H1 (cell line): ENCODE measurements around the gene KRAS. TPM values are rescaled to one million over a fixed set of nuclear protein-coding genes. Genes with fewer than 3 reads are reported as not detected.

Experiments used
- CTCF ChIA-PET: fragments of 300-600 bp; sonication (Branson Sonifier 250); formaldehyde crosslinking; loops from one replicate; lab custom pipeline; 2021; ENCODE audit not compliant: partially characterized antibody; lab: Charles Lee
- POLR2A ChIA-PET: fragments of 300-600 bp; sonication (Branson Sonifier 250); formaldehyde crosslinking; loops from one replicate; lab custom pipeline; 2021; ENCODE audit warnings: inconsistent platforms; ENCODE audit not compliant: partially characterized antibody; lab: Charles Lee
- DNase-seq, 2 experiments: peaks; one replicate each; pipeline versions ENCODE4 v3.0.0 to v3.0.0-alpha.2; 2010 to 2022; ENCODE audit warnings: low spot score in 2 of 2, low read depth in 1 of 2, mixed read lengths in 1 of 2
- FAIRE-seq: peaks from 2 replicates; lab custom pipeline; 2011; peaks lifted over from hg19 to GRCh38; lab: Jason Lieb, UNC
- H2AFZ ChIP-seq: 2 replicates; pipeline ENCODE4 v1.8.1; 2012; ENCODE audit warnings: low read length, inconsistent platforms
- H2AK5ac ChIP-seq: 2 replicates; pipeline ENCODE4 v1.6.1; 2013; ENCODE audit warnings: low read depth, low read length
- H2BK120ac ChIP-seq: replicated peaks from 2 replicates; pipeline ENCODE3; 2013; ENCODE audit warnings: low read depth, low read length, inconsistent platforms
- H2BK12ac ChIP-seq: 2 replicates; pipeline ENCODE4 v1.6.1; 2013; ENCODE audit warnings: low read depth, low read length
- H2BK15ac ChIP-seq: 2 replicates; pipeline ENCODE4 v1.6.1; 2013; ENCODE audit warnings: low read length
- H2BK20ac ChIP-seq: 2 replicates; pipeline ENCODE4 v1.6.1; 2013; ENCODE audit warnings: low read length
- H2BK5ac ChIP-seq: 2 replicates; pipeline ENCODE4 v1.6.1; 2013; ENCODE audit warnings: low read depth, low read length
- H3K14ac ChIP-seq: 2 replicates; pipeline ENCODE4 v1.6.1; 2013; ENCODE audit warnings: inconsistent platforms; ENCODE audit not compliant: insufficient read length
- H3K18ac ChIP-seq: 2 replicates; pipeline ENCODE4 v1.6.1; 2013; ENCODE audit warnings: low read length; ENCODE audit errors: extremely low read depth
- H3K23ac ChIP-seq: 2 replicates; pipeline ENCODE4 v1.6.1; 2013; ENCODE audit warnings: inconsistent platforms; ENCODE audit not compliant: insufficient read length
- H3K23me2 ChIP-seq: 2 replicates; pipeline ENCODE4 v1.6.1; 2013; ENCODE audit warnings: low read depth, low read length
- H3K27ac ChIP-seq: 2 replicates; pipeline ENCODE4 v1.6.1; 2011; ENCODE audit warnings: low read depth, low read length, inconsistent platforms
- H3K27me3 ChIP-seq, 4 experiments: replicated peaks in 1 of 4; 1 replicate in 1 of 4; 2 replicates in 3 of 4; pipeline versions ENCODE4 v1.6.1 to v1.8.1; 2011 to 2013; ENCODE audit warnings: low read length in 3 of 4, mild to moderate bottlenecking in 3 of 4, inconsistent platforms in 2 of 4, mixed read lengths in 2 of 4, moderate library complexity in 1 of 4; ENCODE audit not compliant: control insufficient read depth in 3 of 4, insufficient read depth in 3 of 4; ENCODE audit errors: extremely low read depth in 1 of 4
- H3K36me3 ChIP-seq, 4 experiments: 2 replicates each; pipeline versions ENCODE4 v1.6.1 to v1.8.1; 2011 to 2013; ENCODE audit warnings: mild to moderate bottlenecking in 4 of 4, low read length in 3 of 4, moderate library complexity in 2 of 4, control low read depth in 1 of 4, inconsistent platforms in 1 of 4; ENCODE audit not compliant: insufficient read depth in 4 of 4, control insufficient read depth in 2 of 4
- H3K4ac ChIP-seq: replicated peaks from 2 replicates; pipeline ENCODE3; 2013; ENCODE audit warnings: low read length, low read depth, mixed read lengths, inconsistent platforms; ENCODE audit not compliant: insufficient read length
- H3K4me1 ChIP-seq, 4 experiments: replicated peaks in 1 of 4; 1 replicate in 1 of 4; 2 replicates in 3 of 4; pipeline versions ENCODE4 v1.6.1 to v1.8.1; 2011 to 2013; ENCODE audit warnings: low read length in 3 of 4, inconsistent platforms in 2 of 4, mixed read lengths in 1 of 4; ENCODE audit not compliant: insufficient read depth in 4 of 4, control insufficient read depth in 3 of 4
- H3K4me2 ChIP-seq, 2 experiments: 2 replicates each; pipeline versions ENCODE4 v1.6.1 to v1.8.1; 2011 to 2013; ENCODE audit warnings: low read depth in 2 of 2, low read length in 2 of 2, control low read depth in 1 of 2, inconsistent platforms in 1 of 2, mild to moderate bottlenecking in 1 of 2; ENCODE audit not compliant: insufficient read depth in 1 of 2
- H3K4me3 ChIP-seq, 4 experiments: fragments of 200-600, 300-600 bp in 1 of 4; sonication (generic), shearing (Covaris generic), sonication (Bioruptor Twin) in 1 of 4; 2 replicates each; pipeline versions ENCODE4 v1.5.1 to v1.8.1; 2011 to 2016; ENCODE audit warnings: low read length in 4 of 4, low read depth in 3 of 4, control low read depth in 2 of 4, inconsistent platforms in 2 of 4, mild to moderate bottlenecking in 2 of 4, mixed read lengths in 1 of 4, moderate library complexity in 1 of 4; ENCODE audit not compliant: insufficient read depth in 2 of 4; ENCODE audit errors: extremely low read depth in 1 of 4
- H3K56ac ChIP-seq: replicated peaks from 2 replicates; pipeline ENCODE3; 2013; ENCODE audit warnings: low read depth, mild to moderate bottlenecking, mixed read lengths, low read length, inconsistent platforms; ENCODE audit not compliant: insufficient read length
- H3K79me1 ChIP-seq: 2 replicates; pipeline ENCODE4 v1.6.1; 2013; ENCODE audit warnings: low read depth, low read length, control low read depth
- H3K79me2 ChIP-seq, 2 experiments: 2 replicates each; pipeline versions ENCODE4 v1.6.1 to v1.8.1; 2012 to 2013; ENCODE audit warnings: low read length in 2 of 2, mild to moderate bottlenecking in 2 of 2, inconsistent platforms in 1 of 2; ENCODE audit not compliant: insufficient read depth in 2 of 2, control insufficient read depth in 1 of 2
- H3K9ac ChIP-seq, 4 experiments: replicated peaks in 1 of 4; 1 replicate in 1 of 4; 2 replicates in 3 of 4; pipeline versions ENCODE4 v1.6.1 to v1.8.1; 2011 to 2013; ENCODE audit warnings: low read depth in 3 of 4, low read length in 3 of 4, control low read depth in 2 of 4, mild to moderate bottlenecking in 2 of 4, moderate library complexity in 2 of 4, inconsistent platforms in 1 of 4; ENCODE audit errors: extremely low read depth in 1 of 4
- H3K9me3 ChIP-seq, 2 experiments: 2 replicates each; pipeline versions ENCODE4 v1.6.1 to v1.8.1; 2012 to 2013; ENCODE audit warnings: mild to moderate bottlenecking in 2 of 2, moderate library complexity in 2 of 2, control low read depth in 1 of 2, inconsistent platforms in 1 of 2, low read depth in 1 of 2, low read length in 1 of 2, mixed read lengths in 1 of 2; ENCODE audit not compliant: insufficient read depth in 2 of 2
- H4K20me1 ChIP-seq, 2 experiments: replicated peaks in 1 of 2; 2 replicates each; pipeline versions ENCODE3 to v1.8.1; 2011 to 2013; ENCODE audit warnings: inconsistent platforms in 2 of 2, low read length in 2 of 2, mild to moderate bottlenecking in 1 of 2; ENCODE audit not compliant: insufficient read depth in 2 of 2, control insufficient read depth in 1 of 2
- H4K5ac ChIP-seq: 2 replicates; pipeline ENCODE4 v1.6.1; 2013; ENCODE audit warnings: low read length, low read depth, mixed read lengths, inconsistent platforms; ENCODE audit not compliant: insufficient read length
- H4K8ac ChIP-seq: 2 replicates; pipeline ENCODE4 v1.8.0; 2013; ENCODE audit warnings: mild to moderate bottlenecking, moderate library complexity, low read length, inconsistent platforms; ENCODE audit not compliant: insufficient read depth; ENCODE audit errors: extremely low read depth
- H4K91ac ChIP-seq: replicated peaks from 2 replicates; pipeline ENCODE3; 2013; ENCODE audit warnings: low read length, mixed read lengths, inconsistent platforms; ENCODE audit not compliant: insufficient read length
- KDM1A ChIP-seq: fragments of 200-600, 300-600 bp; sonication (generic); IDR thresholded peaks from 2 replicates; pipeline ENCODE4 v1.7.1; 2016; ENCODE audit warnings: mild to moderate bottlenecking, low read length, borderline replicate concordance
- YY1 ChIP-seq: IDR thresholded peaks from 2 replicates; pipeline ENCODE4 v1.6.1; 2011; ENCODE audit warnings: low read depth, mild to moderate bottlenecking, low read length
- WGBS, 2 experiments: shearing (Covaris generic) in 1 of 2; methylation state at CpG; one replicate each; pipeline versions ENCODE4 v1.1.6 to v1.1.7; 2013 to 2015; ENCODE audit warnings: low lambda C conversion rate in 2 of 2, mixed read lengths in 2 of 2, inconsistent platforms in 1 of 2, low coverage in 1 of 2, missing lambda C conversion rate in 1 of 2; ENCODE audit not compliant: insufficient replicate concordance in 2 of 2, insufficient coverage in 1 of 2, insufficient read length in 1 of 2; ENCODE audit errors: extremely low coverage in 1 of 2, missing lambda C conversion rate in 1 of 2; 5-methylcytosine and 5-hydroxymethylcytosine counted together
- polyA plus RNA-seq, 7 experiments: library from polyadenylated mRNA; depleted of rRNA in 3 of 7; stranded (reverse) in 5 of 7; unstranded in 2 of 7; fragments of >200 nt in 5 of 7; fragments of 200-250 nt in 2 of 7; gene quantifications; 1 replicate in 5 of 7; 2 replicates in 1 of 7; 4 replicates in 1 of 7; pipeline versions ENCODE4 v1.2.1 to v1.2.3, GENCODE V29; 2011 to 2013; ENCODE audit warnings: missing spikeins in 2 of 7, mixed read lengths in 2 of 7
- total RNA-seq: library from RNA; stranded (reverse); fragmentation: NEBNext Ultra II Directional; extraction: Animal tissue kit (Norgen Biotek cat#: 25700); gene quantifications from 2 replicates; pipeline ENCODE4 v1.2.1, GENCODE V29; 2021

KRAS gene
- total and polyA plus RNA-seq, 2 of the 8 experiments (the other 6 are each of a cell fraction or from before 2014, with no cell fraction given): 24.8 to 64.6 TPM

DNA sequence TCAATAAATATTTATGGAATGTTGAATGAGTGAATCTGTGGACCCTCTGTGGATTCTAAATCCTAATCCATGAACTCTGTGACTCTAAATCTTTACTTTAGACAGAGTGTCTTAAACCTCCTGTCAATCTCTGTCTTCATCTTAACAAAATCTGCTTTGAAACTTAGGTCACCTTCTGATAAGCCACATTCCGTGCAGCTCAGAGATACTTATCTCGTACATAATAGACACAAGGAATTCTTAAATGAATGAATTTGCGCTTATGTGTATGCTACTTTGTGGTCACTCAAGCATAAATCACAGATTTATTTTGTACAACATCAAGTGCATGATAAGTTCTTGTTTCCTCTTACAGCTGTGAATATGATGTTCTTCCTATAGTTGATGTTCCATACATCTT lies 2.2 kb upstream of the KRAS start:
- Histone ChIP-seq H3K14ac (no peak overlapping the region), H2AK5ac (no peak overlapping the region), H3K23me2 (peaks cover 5% of the 10 kb centered on the region; the same call in 1 of the 2 replicates), H2BK20ac (no peak overlapping the region), H2BK12ac (no peak overlapping the region), H3K79me1 (no peaks in the 10 kb centered on the region; the same call in 1 of the 2 replicates), H4K20me1 (peaks cover 4 to 5% of the 10 kb centered on the region in 2 experiments), H3K4me2 (no peak overlapping the region), H4K91ac (no peak overlapping the region), H3K9me3 (no peaks in the 10 kb centered on the region), H2BK15ac (no peak overlapping the region), H3K9ac (no peak overlapping the region), H4K8ac (no peak overlapping the region), H2BK120ac (no peak overlapping the region), H3K4me1 (peaks cover 9 to 16% (median 11%) of the 10 kb centered on the region in 4 experiments), H3K23ac (no peak overlapping the region), H3K56ac (no peak overlapping the region), H3K18ac (no peak overlapping the region), H3K36me3 (no peaks in the 10 kb centered on the region), H3K79me2 (peaks cover 7 to 22% of the 10 kb centered on the region in 2 experiments), H4K5ac (no peak overlapping the region), H3K27me3 (no peaks in the 10 kb centered on the region), H2BK5ac (no peak overlapping the region), H3K4me3 (no peak overlapping the region), H2AFZ (no peak overlapping the region), H3K27ac (no peak overlapping the region), H3K4ac (no peak overlapping the region)
- CTCF ChIA-PET: no interaction called here
- POLR2A ChIA-PET: no interaction called here
- FAIRE-seq: no peak
- DNase-seq: no peak
- no peak for TF ChIP-seq YY1
- TF ChIP-seq KDM1A: no peak
- 95% methylated on average over 3 of the region's 3 CpGs; no CpG with 5 or more reads in 1 of the 2 experiments for WGBS, 2 experiments
